DOHH2 (cell line): ENCODE data around the gene COL5A1.

Experiments used
- CTCF ChIP-seq: fragments of 200-600 bp; sonication (generic); IDR thresholded peaks from one replicate; pipeline ENCODE4 v1.5.1; 2014; ENCODE audit warnings: antibody characterized with exemption, mild to moderate bottlenecking, low read depth, low read length; ENCODE audit not compliant: poor library complexity, severe bottlenecking
- EZH2phosphoT487 ChIP-seq: fragments of 200-600 bp; sonication (generic); IDR thresholded peaks from 2 replicates; pipeline ENCODE4 v1.6.1; 2017; ENCODE audit warnings: borderline replicate concordance, mild to moderate bottlenecking, antibody characterized with exemption, low read length, moderate library complexity, mixed read lengths

GRCh38 chr9:134863306-134863902 lies 221.8 kb downstream of the COL5A1 start:
- TF ChIP-seq CTCF (no peak), EZH2phosphoT487 (no peak)
